ENCODE measurements around the gene ASIC4. TPM values are rescaled to one million over a fixed set of nuclear protein-coding genes. Genes with fewer than 3 reads are reported as not detected.

The ASIC4 gene
- total and polyA plus RNA-seq, 2 of the 13 experiments (the other 11 are each of a cell fraction or from before 2014, with no cell fraction given): 0.03 TPM; not detected in 1

DNA sequence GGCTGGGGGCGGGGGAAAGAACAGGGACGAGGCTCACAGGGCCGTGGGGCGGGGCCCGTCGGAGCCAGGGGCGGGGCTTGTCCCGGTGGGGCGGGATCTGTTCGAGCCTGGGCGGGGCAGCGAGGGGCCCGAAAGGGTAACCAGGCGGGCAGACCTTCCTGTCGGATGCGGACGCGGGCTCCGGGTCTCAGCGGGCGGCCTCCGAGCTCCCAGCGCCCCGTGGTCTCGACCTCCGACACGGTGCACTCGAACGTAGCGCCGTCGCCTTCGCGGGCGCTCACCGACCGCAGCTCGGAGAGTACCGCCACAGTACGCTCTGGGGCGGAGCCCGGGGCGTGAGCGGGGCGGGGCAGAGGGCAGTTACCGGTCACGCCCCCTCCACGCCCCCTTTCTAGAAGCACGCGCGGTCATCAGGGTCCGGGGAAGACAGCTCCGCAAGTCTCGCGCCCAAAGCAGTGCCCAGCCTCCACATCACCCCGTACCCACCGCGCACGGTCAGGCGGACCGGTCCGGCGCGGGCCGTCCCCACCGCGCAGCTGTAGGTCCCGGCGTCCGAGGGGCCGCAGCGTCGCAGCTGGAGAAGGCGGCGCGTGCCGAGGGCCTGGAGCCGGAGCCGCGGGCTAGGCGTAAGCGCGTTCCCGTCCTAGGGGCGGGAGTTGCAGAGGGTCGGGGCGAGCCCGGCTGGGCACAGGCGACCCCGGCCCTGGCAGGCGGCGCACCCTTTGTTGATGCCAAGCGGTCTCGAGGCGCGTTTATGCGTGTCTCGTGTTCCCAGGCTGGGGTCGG, 38.3 kb downstream of the ASIC4 start (continued):
- no peak for TF ChIP-seq SIN3B (IDR thresholded peaks at IDR 0.05; ENCODE audit: low read length)
- TF ChIP-seq, protein P1, sequence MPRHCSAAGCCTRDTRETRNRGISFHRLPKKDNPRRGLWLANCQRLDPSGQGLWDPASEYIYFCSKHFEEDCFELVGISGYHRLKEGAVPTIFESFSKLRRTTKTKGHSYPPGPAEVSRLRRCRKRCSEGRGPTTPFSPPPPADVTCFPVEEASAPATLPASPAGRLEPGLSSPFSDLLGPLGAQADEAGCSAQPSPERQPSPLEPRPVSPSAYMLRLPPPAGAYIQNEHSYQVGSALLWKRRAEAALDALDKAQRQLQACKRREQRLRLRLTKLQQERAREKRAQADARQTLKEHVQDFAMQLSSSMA (CRISPR knock-in tag; IDR thresholded peaks at IDR 0.05): peak; percentile 69; the same call in 1 of the 2 replicates
- peak; percentile 39; the same call in 1 of the 2 replicates for TF ChIP-seq SOX5 (CRISPR knock-in tag; IDR thresholded peaks at IDR 0.05; ENCODE audit: borderline replicate concordance)
- TF ChIP-seq, protein P2, sequence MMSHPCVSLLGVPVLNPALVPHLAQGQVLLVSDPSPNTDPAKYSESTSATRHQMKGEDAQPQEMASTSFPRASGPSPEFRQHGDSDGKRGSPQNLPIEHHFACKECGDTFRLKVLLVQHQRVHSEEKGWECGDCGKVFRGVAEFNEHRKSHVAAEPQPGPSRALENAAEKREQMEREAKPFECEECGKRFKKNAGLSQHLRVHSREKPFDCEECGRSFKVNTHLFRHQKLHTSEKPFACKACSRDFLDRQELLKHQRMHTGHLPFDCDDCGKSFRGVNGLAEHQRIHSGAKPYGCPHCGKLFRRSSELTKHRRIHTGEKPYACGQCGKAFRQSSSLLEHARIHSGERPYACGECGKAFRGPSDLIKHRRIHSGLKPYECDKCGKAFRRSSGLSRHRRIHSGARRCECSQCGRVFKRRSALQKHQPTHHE (CRISPR knock-in tag; IDR thresholded peaks at IDR 0.05; ENCODE audit: borderline replicate concordance): peak; percentile 43; the same call in 1 of the 2 replicates
- peak; percentile 26; the same call in 1 of the 2 replicates for TF ChIP-seq KLF15 (CRISPR knock-in tag; IDR thresholded peaks at IDR 0.05; ENCODE audit: borderline replicate concordance)
- TF ChIP-seq NR2F6 (IDR thresholded peaks at IDR 0.05): no peak
- TF ChIP-seq NR2F6 (CRISPR knock-in tag; IDR thresholded peaks at IDR 0.05): peak; percentile 43; the same call in 1 of the 2 replicates
- TF ChIP-seq, protein P3, sequence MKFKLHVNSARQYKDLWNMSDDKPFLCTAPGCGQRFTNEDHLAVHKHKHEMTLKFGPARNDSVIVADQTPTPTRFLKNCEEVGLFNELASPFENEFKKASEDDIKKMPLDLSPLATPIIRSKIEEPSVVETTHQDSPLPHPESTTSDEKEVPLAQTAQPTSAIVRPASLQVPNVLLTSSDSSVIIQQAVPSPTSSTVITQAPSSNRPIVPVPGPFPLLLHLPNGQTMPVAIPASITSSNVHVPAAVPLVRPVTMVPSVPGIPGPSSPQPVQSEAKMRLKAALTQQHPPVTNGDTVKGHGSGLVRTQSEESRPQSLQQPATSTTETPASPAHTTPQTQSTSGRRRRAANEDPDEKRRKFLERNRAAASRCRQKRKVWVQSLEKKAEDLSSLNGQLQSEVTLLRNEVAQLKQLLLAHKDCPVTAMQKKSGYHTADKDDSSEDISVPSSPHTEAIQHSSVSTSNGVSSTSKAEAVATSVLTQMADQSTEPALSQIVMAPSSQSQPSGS (CRISPR knock-in tag; IDR thresholded peaks at IDR 0.05): 0 out of 2 replicates have a peak, but pooled peaks have one; percentile 18
- no peak for TF ChIP-seq ZNF7 (CRISPR knock-in tag; IDR thresholded peaks at IDR 0.05)
- TF ChIP-seq, protein P4, sequence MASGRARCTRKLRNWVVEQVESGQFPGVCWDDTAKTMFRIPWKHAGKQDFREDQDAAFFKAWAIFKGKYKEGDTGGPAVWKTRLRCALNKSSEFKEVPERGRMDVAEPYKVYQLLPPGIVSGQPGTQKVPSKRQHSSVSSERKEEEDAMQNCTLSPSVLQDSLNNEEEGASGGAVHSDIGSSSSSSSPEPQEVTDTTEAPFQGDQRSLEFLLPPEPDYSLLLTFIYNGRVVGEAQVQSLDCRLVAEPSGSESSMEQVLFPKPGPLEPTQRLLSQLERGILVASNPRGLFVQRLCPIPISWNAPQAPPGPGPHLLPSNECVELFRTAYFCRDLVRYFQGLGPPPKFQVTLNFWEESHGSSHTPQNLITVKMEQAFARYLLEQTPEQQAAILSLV (CRISPR knock-in tag; IDR thresholded peaks at IDR 0.05; ENCODE audit: borderline replicate concordance): peak; percentile 92; the same call in 1 of the 2 replicates
- TF ChIP-seq ZNF782 (CRISPR knock-in tag; IDR thresholded peaks at IDR 0.05; ENCODE audit: borderline replicate concordance): peak; percentile 57
- no peak; the same call in 1 of the 2 replicates for TF ChIP-seq ZNF142 (CRISPR knock-in tag; IDR thresholded peaks at IDR 0.05)
- peak; percentile 12; the same call in 1 of the 2 replicates for TF ChIP-seq NR2F2 (IDR thresholded peaks at IDR 0.05; ENCODE audit: borderline replicate concordance, low read depth)
- peak; percentile 71; the same call in 1 of the 2 replicates for TF ChIP-seq ZNF543 (CRISPR knock-in tag; IDR thresholded peaks at IDR 0.05)
- TF ChIP-seq MEIS1 (CRISPR knock-in tag; IDR thresholded peaks at IDR 0.05; ENCODE audit: borderline replicate concordance): peak; percentile 30; the same call in 1 of the 2 replicates

Measured in HepG2 (cell line).